HEK293 (cell line): ENCODE data around the gene PDCD7.

Source experiments
- CTCF ChIA-PET: fragments of 350-600 bp; formaldehyde crosslinking; extraction: SDS; loops from one replicate; lab custom pipeline; 2021; ENCODE audit warnings: antibody characterized with exemption; lab: Yijun Ruan, JAX
- POLR2A ChIA-PET: fragments of 300-600 bp; formaldehyde crosslinking; extraction: SDS; loops from one replicate; lab custom pipeline; 2020; ENCODE audit warnings: antibody characterized with exemption, inconsistent platforms; lab: Yijun Ruan, JAX
- H3K27ac ChIP-seq: fragments of 200-500 bp; sonication (Bioruptor generic); 2 replicates; pipeline ENCODE4 v1.5.1; 2014; ENCODE audit warnings: low read depth, low read length, control low read depth, inconsistent platforms; ENCODE audit errors: extremely low read depth
- H3K36me3 ChIP-seq, 2 experiments: fragments of 200-500 bp in 1 of 2; sonication (Bioruptor generic) in 1 of 2; 1 replicate in 1 of 2; 2 replicates in 1 of 2; pipeline ENCODE4 v1.5.1; 2014 to 2017; ENCODE audit warnings: inconsistent platforms in 2 of 2, low read length in 2 of 2; ENCODE audit not compliant: control insufficient read depth in 2 of 2, insufficient read depth in 1 of 2
- H3K4me1 ChIP-seq: fragments of 200-500 bp; sonication (Bioruptor generic); 2 replicates; pipeline ENCODE4 v1.5.1; 2014; ENCODE audit warnings: mild to moderate bottlenecking, low read length, inconsistent platforms; ENCODE audit not compliant: control insufficient read depth, insufficient read depth
- H3K4me3 ChIP-seq: 2 replicates; pipeline ENCODE4 v1.5.1; 2011; ENCODE audit warnings: low read depth, mild to moderate bottlenecking, control low read depth, low read length, moderate library complexity
- H3K9me3 ChIP-seq: fragments of 200-500 bp; sonication (Bioruptor generic); 2 replicates; pipeline ENCODE4 v1.5.1; 2014; ENCODE audit warnings: low read depth, low read length, inconsistent platforms; ENCODE audit not compliant: control insufficient read depth, insufficient read depth
- CTCF ChIP-seq: fragments of 450-650 bp; formaldehyde crosslinking; IDR thresholded peaks from 2 replicates; pipeline ENCODE4 v1.5.1; 2016; ENCODE audit warnings: missing biosample characterization, missing genetic modification characterization
- RBAK ChIP-seq: fragments of 450-650 bp; formaldehyde crosslinking; IDR thresholded peaks from 2 replicates; pipeline ENCODE4 v1.5.1; 2016; ENCODE audit warnings: missing biosample characterization, missing genetic modification characterization
- SALL2 ChIP-seq: fragments of 450-650 bp; formaldehyde crosslinking; IDR thresholded peaks from 2 replicates; pipeline ENCODE4 v1.5.0; 2017; ENCODE audit warnings: missing biosample characterization, mild to moderate bottlenecking, missing genetic modification characterization, borderline replicate concordance
- SP2 ChIP-seq: fragments of 450-650 bp; formaldehyde crosslinking; IDR thresholded peaks from 2 replicates; pipeline ENCODE4 v1.5.1; 2016; ENCODE audit warnings: missing biosample characterization, missing genetic modification characterization
- TSHZ1 ChIP-seq: fragments of 450-650 bp; formaldehyde crosslinking; IDR thresholded peaks from 2 replicates; pipeline ENCODE4 v1.5.1; 2016; ENCODE audit warnings: missing biosample characterization, missing genetic modification characterization, borderline replicate concordance
- ZBTB17 ChIP-seq: fragments of 450-650 bp; formaldehyde crosslinking; IDR thresholded peaks from 2 replicates; pipeline ENCODE4 v1.5.1; 2016; ENCODE audit warnings: missing biosample characterization, missing genetic modification characterization
- ZBTB26 ChIP-seq: fragments of 450-650 bp; formaldehyde crosslinking; optimal IDR thresholded peaks from 2 replicates; pipeline ENCODE3; 2016; ENCODE audit warnings: missing biosample characterization, mild to moderate bottlenecking, missing genetic modification characterization
- ZBTB8A ChIP-seq: fragments of 450-650 bp; formaldehyde crosslinking; IDR thresholded peaks from 2 replicates; pipeline ENCODE4 v1.5.1; 2016; ENCODE audit warnings: missing biosample characterization, missing genetic modification characterization
- ZFP37 ChIP-seq: fragments of 450-650 bp; formaldehyde crosslinking; IDR thresholded peaks from 2 replicates; pipeline ENCODE4 v1.5.1; 2016; ENCODE audit warnings: missing biosample characterization, missing genetic modification characterization
- ZFP69B ChIP-seq: fragments of 450-650 bp; formaldehyde crosslinking; IDR thresholded peaks from 2 replicates; pipeline ENCODE4 v1.5.1; 2016; ENCODE audit warnings: missing biosample characterization, missing genetic modification characterization
- ZNF132 ChIP-seq: fragments of 450-650 bp; formaldehyde crosslinking; IDR thresholded peaks from 2 replicates; pipeline ENCODE4 v1.5.1; 2017; ENCODE audit warnings: missing biosample characterization, missing genetic modification characterization, borderline replicate concordance
- ZNF335 ChIP-seq: fragments of 450-650 bp; formaldehyde crosslinking; conservative IDR thresholded peaks from 2 replicates; pipeline ENCODE4 v1.5.1; 2016; ENCODE audit warnings: missing biosample characterization, missing genetic modification characterization
- ZNF354C ChIP-seq: fragments of 450-650 bp; formaldehyde crosslinking; IDR thresholded peaks from 2 replicates; pipeline ENCODE4 v1.5.1; 2016; ENCODE audit warnings: missing biosample characterization, missing genetic modification characterization, low read depth, borderline replicate concordance
- ZNF518A ChIP-seq: fragments of 450-650 bp; formaldehyde crosslinking; conservative IDR thresholded peaks from 2 replicates; pipeline ENCODE4 v1.5.1; 2016; ENCODE audit warnings: low read depth, missing biosample characterization, missing genetic modification characterization
- ZNF548 ChIP-seq: fragments of 450-650 bp; formaldehyde crosslinking; IDR thresholded peaks from 2 replicates; pipeline ENCODE4 v1.5.1; 2016; ENCODE audit warnings: missing biosample characterization, missing genetic modification characterization
- ZNF549 ChIP-seq: fragments of 450-650 bp; IDR thresholded peaks from 2 replicates; pipeline ENCODE4 v1.5.1; 2018; ENCODE audit warnings: missing biosample characterization, missing genetic modification characterization, mild to moderate bottlenecking, inconsistent platforms, moderate library complexity
- ZNF558 ChIP-seq: fragments of 450-650 bp; formaldehyde crosslinking; IDR thresholded peaks from 2 replicates; pipeline ENCODE4 v1.5.1; 2016; ENCODE audit warnings: missing biosample characterization, missing genetic modification characterization
- ZNF580 ChIP-seq: fragments of 450-650 bp; formaldehyde crosslinking; IDR thresholded peaks from 2 replicates; pipeline ENCODE4 v1.5.1; 2016; ENCODE audit warnings: missing biosample characterization, missing genetic modification characterization
- ZNF600 ChIP-seq: fragments of 450-650 bp; formaldehyde crosslinking; IDR thresholded peaks from 2 replicates; pipeline ENCODE4 v1.5.1; 2016; ENCODE audit warnings: missing biosample characterization, missing genetic modification characterization
- ZNF626 ChIP-seq: fragments of 450-650 bp; sonication (Bioruptor Pico); formaldehyde crosslinking; IDR thresholded peaks from 2 replicates; pipeline ENCODE4 v1.5.1; 2018; ENCODE audit warnings: missing biosample characterization, missing genetic modification characterization, inconsistent platforms
- ZNF654 ChIP-seq: fragments of 450-650 bp; formaldehyde crosslinking; IDR thresholded peaks from 2 replicates; pipeline ENCODE4 v1.5.1; 2016; ENCODE audit warnings: low read depth, missing biosample characterization, missing genetic modification characterization
- ZNF747 ChIP-seq: fragments of 450-650 bp; formaldehyde crosslinking; IDR thresholded peaks from 2 replicates; pipeline ENCODE4 v1.5.1; 2016; ENCODE audit warnings: missing biosample characterization, missing genetic modification characterization
- ZNF76 ChIP-seq: fragments of 450-650 bp; formaldehyde crosslinking; IDR thresholded peaks from 2 replicates; pipeline ENCODE4; 2016; ENCODE audit warnings: low read depth, missing biosample characterization, missing genetic modification characterization, borderline replicate concordance
- ZNF837 ChIP-seq: fragments of 450-650 bp; formaldehyde crosslinking; IDR thresholded peaks from 2 replicates; pipeline ENCODE4 v1.5.1; 2016; ENCODE audit warnings: missing biosample characterization, missing genetic modification characterization

The PDCD7 gene

GRCh38 chr15:65077981-65078352 is 55.6 kb downstream of the PDCD7 start:
- Histone ChIP-seq H3K4me1 (peaks cover 8% of the 10 kb centered on the region), H3K9me3 (no peaks in the 10 kb centered on the region), H3K36me3 (no peaks in the 10 kb centered on the region), H3K4me3 (no peak overlapping the region), H3K27ac (no peak overlapping the region)
- CTCF ChIA-PET = interaction anchor here (0.6 to 8.2 kb wide), 3 partner anchors 23 to 43 kb away, joined by 3 to 94 read pairs (median 3); no protein-coding TSS in a partner anchor
- POLR2A ChIA-PET = interaction anchor here (0.6 kb wide), 1 partner anchor 728 kb away, joined by 4 read pairs; no protein-coding TSS in a partner anchor
- TF ChIP-seq ZFP37 (tag by site-specific recombination) (no peak), ZNF654 (no peak), ZNF548 (tag by site-specific recombination) (no peak), ZNF76 (no peak), ZBTB17 (tag by site-specific recombination) (no peak), ZBTB8A (tag by site-specific recombination) (no peak), ZNF580 (tag by site-specific recombination) (no peak), ZBTB26 (tag by site-specific recombination) (no peak), CTCF (tag by site-specific recombination) (no peak), SALL2 (no peak), ZNF558 (tag by site-specific recombination) (no peak), ZNF132 (tag by site-specific recombination) (no peak), ZFP69B (no peak), SP2 (tag by site-specific recombination) (no peak)

GRCh38 chr15:65077291-65077980 is 56.2 kb downstream of the PDCD7 start:
- POLR2A ChIA-PET = interaction anchor here (0.6 kb wide), 1 partner anchor 728 kb away, joined by 4 read pairs; no protein-coding TSS in a partner anchor
- Histone ChIP-seq H3K36me3 (no peaks in the 10 kb centered on the region), H3K4me1 (peaks cover 3% of the 10 kb centered on the region), H3K9me3 (no peaks in the 10 kb centered on the region), H3K27ac (no peak overlapping the region), H3K4me3 (no peak overlapping the region)
- CTCF ChIA-PET = no interaction called here
- TF ChIP-seq ZNF747 (tag by site-specific recombination) = no peak
- no peak for TF ChIP-seq ZNF549 (tag by site-specific recombination)
- TF ChIP-seq ZNF518A = no peak
- TF ChIP-seq RBAK (tag by site-specific recombination) = no peak
- TF ChIP-seq ZNF626 = no peak
- no peak for TF ChIP-seq ZNF354C (tag by site-specific recombination)
- no peak for TF ChIP-seq ZNF335 (tag by site-specific recombination)
- TF ChIP-seq TSHZ1 (tag by site-specific recombination) = no peak
- no peak for TF ChIP-seq ZNF837
- TF ChIP-seq ZNF600 (tag by site-specific recombination) = no peak
